Measurements from ENCODE around the gene KCNK13. TPM values are rescaled to one million over a fixed set of nuclear protein-coding genes. Genes with fewer than 3 reads are reported as not detected.
A peak's percentile ranks its signal among the peaks of the same experiment; 100 is the strongest.

The KCNK13 gene
- polyA plus RNA-seq, 6 donors from 2014 or later = not detected

GRCh38 chr14:90161129-90161528, 99.3 kb downstream of the KCNK13 start:
- Mint-ChIP-seq H3K36me3 (no peaks in the 10 kb centered on the region), H3K4me3 (no peak overlapping the region), H3K27ac (no peak overlapping the region), H3K27me3 (peaks cover 6 to 20% (median 15%) of the 10 kb centered on the region in 3 donors), H3K9me3 (peaks cover 0 to 9% (median 7%) of the 10 kb centered on the region in 7 donors), H3K4me1 (no peaks in the 10 kb centered on the region)
- ATAC-seq (ENCODE audit: low read depth in 2 of 2) (no peak), DNase-seq (no peak)

DNA sequence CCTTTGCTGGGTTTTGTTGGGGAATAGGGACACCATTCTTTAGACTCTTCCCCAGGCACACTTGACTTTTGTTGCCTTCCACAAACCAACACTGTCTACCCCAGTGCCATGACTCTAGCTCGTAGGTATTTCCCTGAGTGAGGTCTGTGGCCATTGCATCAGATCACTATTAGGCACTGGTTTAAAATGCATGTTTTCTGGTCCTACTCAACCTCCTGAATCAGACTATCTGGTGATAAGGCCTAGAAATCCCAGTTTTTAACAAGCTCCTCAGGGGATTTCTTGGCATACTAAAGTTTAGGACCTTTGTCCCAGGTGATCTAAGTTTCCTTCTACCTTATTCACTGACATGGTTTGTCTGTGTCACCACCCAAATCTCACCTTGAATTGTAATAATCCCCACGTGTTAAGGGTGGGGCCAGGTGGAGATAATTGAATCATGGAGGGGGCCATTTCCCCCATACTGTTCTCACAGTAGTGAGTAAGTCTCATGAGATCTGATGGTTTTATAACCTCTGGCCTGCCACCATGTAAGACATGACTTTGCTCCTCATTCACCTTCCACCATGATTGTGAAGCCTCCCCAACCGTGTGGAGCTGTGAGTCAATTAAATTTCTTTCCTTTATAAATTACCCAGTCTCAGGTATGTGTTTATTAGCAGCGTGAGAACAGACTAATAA, 106.8 kb downstream of the KCNK13 start:
- DNase-seq = no peak
- Mint-ChIP-seq H3K9me3 (peaks cover 4 to 21% (median 10%) of the 10 kb centered on the region in 7 donors), H3K4me1 (no peaks in the 10 kb centered on the region), H3K27me3 (peaks cover 8 to 22% (median 13%) of the 10 kb centered on the region in 3 donors), H3K36me3 (no peaks in the 10 kb centered on the region), H3K27ac (peak overlapping the region in 1 of 6 donors; percentile 61), H3K4me3 (no peak overlapping the region)
- no peak for ATAC-seq (ENCODE audit: low read depth in 2 of 2)

GRCh38 chr14:90175631-90176030, 113.8 kb downstream of the KCNK13 start:
- Mint-ChIP-seq H3K4me1 (no peaks in the 10 kb centered on the region), H3K4me3 (no peak overlapping the region), H3K36me3 (no peaks in the 10 kb centered on the region), H3K27me3 (peaks cover 6 to 15% (median 8%) of the 10 kb centered on the region in 3 donors), H3K9me3 (peaks cover 4 to 14% (median 6%) of the 10 kb centered on the region in 7 donors), H3K27ac (no peak overlapping the region)
- DNase-seq = no peak
- ATAC-seq (ENCODE audit: low read depth in 2 of 2) = no peak

GRCh38 chr14:90177539-90178189, 115.9 kb downstream of the KCNK13 start:
- no peak overlapping the region for H3K4me3 Mint-ChIP-seq
- H3K27me3 Mint-ChIP-seq = peaks cover 0 to 10% (median 4%) of the 10 kb centered on the region in 3 donors
- DNase-seq (no peak), ATAC-seq (ENCODE audit: low read depth in 2 of 2) (no peak)
- H3K36me3 Mint-ChIP-seq = no peaks in the 10 kb centered on the region
- no peak overlapping the region for H3K27ac Mint-ChIP-seq
- H3K4me1 Mint-ChIP-seq = no peaks in the 10 kb centered on the region
- peaks cover 3 to 16% (median 6%) of the 10 kb centered on the region in 7 donors for H3K9me3 Mint-ChIP-seq

DNA sequence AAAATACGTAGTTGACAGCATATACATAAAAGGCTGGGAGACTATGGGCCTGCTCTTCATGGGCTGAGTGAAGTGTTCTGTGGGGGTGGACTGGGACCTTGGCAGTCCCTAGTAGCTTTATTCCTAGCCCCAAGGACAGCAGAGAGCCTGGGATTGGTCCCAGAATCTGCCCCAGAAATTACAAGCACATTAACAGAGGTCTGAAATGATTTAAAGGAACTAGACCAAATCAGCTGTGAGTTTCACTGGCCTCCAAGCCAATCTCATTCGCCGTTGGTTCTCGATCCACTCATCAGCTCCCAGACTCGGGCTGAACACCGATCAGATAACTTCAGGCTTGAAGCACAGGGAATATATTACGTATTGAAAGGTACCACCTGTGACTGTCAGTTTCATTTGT, 117.6 kb downstream of the KCNK13 start:
- no peak for DNase-seq
- H3K9me3 Mint-ChIP-seq = peaks cover 0 to 7% (median 1%) of the 10 kb centered on the region in 7 donors
- no peak for ATAC-seq (ENCODE audit: low read depth in 2 of 2)
- H3K27ac Mint-ChIP-seq = no peak overlapping the region
- peaks cover 0 to 14% (median 9%) of the 10 kb centered on the region in 3 donors for H3K27me3 Mint-ChIP-seq
- H3K36me3 Mint-ChIP-seq = no peaks in the 10 kb centered on the region
- no peak overlapping the region for H3K4me3 Mint-ChIP-seq
- H3K4me1 Mint-ChIP-seq = no peaks in the 10 kb centered on the region

DNA sequence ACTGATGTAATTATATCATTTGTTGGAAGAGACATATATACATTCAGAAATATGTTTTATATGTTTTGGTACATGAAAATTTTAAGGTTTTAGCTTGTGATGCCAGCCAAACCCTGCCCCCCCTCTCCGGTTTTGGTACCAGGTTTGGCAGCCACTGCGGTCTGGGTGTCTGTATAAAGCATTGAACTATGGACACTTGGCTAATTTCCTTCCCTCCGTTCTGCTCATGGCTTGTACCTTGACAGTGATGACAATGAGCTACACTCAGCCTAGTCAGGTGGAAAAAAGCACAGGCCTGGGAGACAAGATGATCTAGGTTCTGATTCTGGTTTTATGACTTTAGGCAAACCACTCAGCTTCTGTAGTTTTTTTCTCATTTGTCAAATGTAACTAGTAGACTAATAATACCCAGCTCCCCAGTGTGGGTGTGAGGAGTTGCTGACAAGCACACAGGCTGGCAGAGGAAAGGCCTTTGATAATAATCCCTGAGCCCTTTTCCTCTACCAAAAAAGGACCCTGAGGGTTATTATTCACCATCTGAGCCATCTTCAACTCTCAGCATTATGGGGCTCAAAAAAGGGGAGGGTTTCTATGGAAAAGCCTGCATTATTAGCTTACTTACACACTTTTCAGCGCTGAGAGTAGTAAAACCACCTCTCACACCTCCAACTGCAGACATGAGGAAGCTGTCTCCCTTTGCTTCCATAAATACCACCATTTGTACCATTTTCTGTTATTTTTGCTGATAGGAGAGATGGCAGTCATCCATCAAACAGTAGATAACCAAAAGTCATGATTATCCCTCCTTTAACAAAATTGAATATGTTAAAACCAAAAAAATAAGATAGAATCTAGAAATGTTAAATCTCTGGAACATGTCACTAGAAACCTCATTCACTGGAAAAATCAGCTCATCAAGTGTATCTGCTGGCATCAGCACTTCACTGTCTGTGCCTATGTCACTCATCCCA, 118.3 kb downstream of the KCNK13 start:
- Mint-ChIP-seq H3K27me3 (peaks cover 0 to 14% (median 14%) of the 10 kb centered on the region in 3 donors), H3K4me1 (no peaks in the 10 kb centered on the region), H3K9me3 (peaks cover 0 to 10% (median 1%) of the 10 kb centered on the region in 7 donors), H3K36me3 (no peaks in the 10 kb centered on the region), H3K27ac (no peak overlapping the region), H3K4me3 (no peak overlapping the region)
- DNase-seq (no peak), ATAC-seq (ENCODE audit: low read depth in 2 of 2) (no peak)

DNA sequence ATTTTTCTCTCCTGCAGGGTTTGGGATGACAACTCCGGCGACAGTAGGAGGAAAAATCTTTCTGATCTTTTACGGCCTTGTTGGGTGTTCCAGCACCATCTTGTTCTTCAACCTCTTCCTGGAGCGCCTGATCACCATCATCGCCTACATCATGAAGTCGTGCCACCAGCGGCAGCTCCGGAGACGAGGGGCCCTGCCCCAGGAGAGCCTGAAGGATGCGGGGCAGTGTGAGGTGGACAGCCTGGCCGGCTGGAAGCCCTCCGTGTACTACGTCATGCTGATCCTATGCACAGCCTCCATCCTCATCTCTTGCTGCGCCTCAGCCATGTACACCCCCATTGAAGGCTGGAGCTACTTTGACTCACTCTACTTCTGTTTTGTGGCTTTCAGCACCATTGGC, 122.3 kb downstream of the KCNK13 start:
- Mint-ChIP-seq H3K9me3 (peaks cover 0 to 8% (median 6%) of the 10 kb centered on the region in 7 donors), H3K4me3 (no peak overlapping the region), H3K4me1 (no peaks in the 10 kb centered on the region), H3K36me3 (no peaks in the 10 kb centered on the region), H3K27me3 (peaks cover 0 to 20% (median 14%) of the 10 kb centered on the region in 3 donors), H3K27ac (no peak overlapping the region)
- DNase-seq (no peak), ATAC-seq (ENCODE audit: low read depth in 2 of 2) (no peak)

- no peak overlapping the region for H3K4me3 Mint-ChIP-seq
- no peaks in the 10 kb centered on the region for H3K4me1 Mint-ChIP-seq
- H3K36me3 Mint-ChIP-seq = no peaks in the 10 kb centered on the region
- DNase-seq (no peak), ATAC-seq (ENCODE audit: low read depth in 2 of 2) (no peak)
- peaks cover 0 to 20% (median 14%) of the 10 kb centered on the region in 3 donors for H3K27me3 Mint-ChIP-seq
- peak overlapping the region in 1 of 6 donors; percentile 60 for H3K27ac Mint-ChIP-seq
- H3K9me3 Mint-ChIP-seq = peaks cover 0 to 8% (median 6%) of the 10 kb centered on the region in 7 donors
Measured at GRCh38 chr14:90184571-90185266, 122.9 kb downstream of the KCNK13 start.

DNA sequence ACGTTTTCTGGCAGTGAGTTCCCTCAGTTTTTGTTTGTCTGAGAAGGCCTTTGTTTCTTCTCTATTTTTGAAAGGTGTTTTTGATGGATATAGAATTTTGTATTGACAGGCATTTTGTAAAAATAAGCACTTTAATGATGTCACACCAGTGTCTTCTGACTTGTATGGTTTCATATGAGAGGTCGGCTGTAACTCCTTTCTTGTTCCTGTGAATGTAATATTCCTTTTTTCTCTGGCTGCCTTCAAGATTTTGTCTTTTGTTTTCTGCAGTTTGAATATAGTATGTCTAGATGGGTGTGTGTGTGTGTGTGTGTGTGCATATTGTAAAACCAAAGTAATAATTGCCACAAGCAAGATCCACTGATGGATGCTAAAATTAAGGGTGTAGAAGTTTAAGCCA, 126.8 kb downstream of the KCNK13 start:
- ATAC-seq (ENCODE audit: low read depth in 2 of 2) (no peak), DNase-seq (no peak)
- H3K36me3 Mint-ChIP-seq = no peaks in the 10 kb centered on the region
- H3K9me3 Mint-ChIP-seq = peaks cover 0 to 8% (median 4%) of the 10 kb centered on the region in 7 donors
- H3K4me1 Mint-ChIP-seq = no peaks in the 10 kb centered on the region
- H3K27me3 Mint-ChIP-seq = peaks cover 13 to 35% (median 20%) of the 10 kb centered on the region in 3 donors
- no peak overlapping the region for H3K27ac Mint-ChIP-seq
- H3K4me3 Mint-ChIP-seq = no peak overlapping the region

DNA sequence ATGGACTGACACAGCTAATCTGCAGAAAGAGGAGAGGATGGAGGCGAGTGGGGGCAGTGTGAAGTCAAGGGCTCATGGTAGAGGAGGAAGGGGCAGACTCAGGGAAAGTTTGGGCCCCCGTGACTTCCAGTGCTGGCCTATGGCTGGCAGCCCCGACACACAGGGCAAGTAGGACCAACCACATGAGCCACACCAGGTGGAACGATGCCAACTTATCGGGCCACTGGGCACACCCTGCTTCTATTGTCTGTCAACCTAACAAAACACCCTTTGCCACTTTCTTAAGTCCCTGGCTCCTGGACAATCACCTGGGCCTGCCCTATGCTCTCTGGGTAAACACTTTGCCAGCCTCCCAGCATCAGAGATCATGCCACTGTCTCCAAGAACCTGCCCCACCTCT, 129.4 kb downstream of the KCNK13 start:
- no peak for DNase-seq

GRCh38 chr14:90191585-90191984, 129.8 kb downstream of the KCNK13 start:
- no peaks in the 10 kb centered on the region for H3K4me1 Mint-ChIP-seq
- H3K27me3 Mint-ChIP-seq = peaks cover 11 to 47% (median 37%) of the 10 kb centered on the region in 3 donors
- no peaks in the 10 kb centered on the region for H3K36me3 Mint-ChIP-seq
- no peak for ATAC-seq (ENCODE audit: low read depth in 2 of 2)
- no peak overlapping the region for H3K4me3 Mint-ChIP-seq
- no peak for DNase-seq
- peaks cover 0 to 8% (median 0%) of the 10 kb centered on the region in 7 donors for H3K9me3 Mint-ChIP-seq
- H3K27ac Mint-ChIP-seq = no peak overlapping the region

More for the DNA sequence above, 129.4 kb downstream of the KCNK13 start:
- peaks cover 0 to 8% (median 0%) of the 10 kb centered on the region in 7 donors for H3K9me3 Mint-ChIP-seq
- H3K27me3 Mint-ChIP-seq = peaks cover 11 to 44% (median 37%) of the 10 kb centered on the region in 3 donors
- no peak overlapping the region for H3K27ac Mint-ChIP-seq
- H3K36me3 Mint-ChIP-seq = no peaks in the 10 kb centered on the region
- no peaks in the 10 kb centered on the region for H3K4me1 Mint-ChIP-seq
- no peak for ATAC-seq (ENCODE audit: low read depth in 2 of 2)
- no peak overlapping the region for H3K4me3 Mint-ChIP-seq

DNA sequence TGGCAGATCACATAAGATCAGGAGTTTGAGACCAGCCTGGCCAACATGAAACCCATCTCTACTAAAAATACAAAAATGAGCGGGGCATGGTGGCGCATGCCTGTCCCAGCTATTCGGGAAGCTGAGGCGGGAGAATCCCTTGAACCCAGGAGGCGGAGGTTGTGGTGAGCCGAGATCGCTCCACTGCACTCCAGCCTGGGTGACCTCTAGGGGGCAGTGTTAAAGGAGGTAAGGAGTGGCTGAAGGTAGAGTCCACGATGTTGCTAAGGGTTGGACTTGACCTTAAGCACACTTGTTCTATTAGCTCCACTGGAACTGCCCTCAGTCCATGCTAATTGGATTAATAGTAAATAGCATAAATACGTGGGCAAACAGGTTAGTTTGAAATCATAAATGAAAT, 132.1 kb downstream of the KCNK13 start:
- Mint-ChIP-seq H3K36me3 (no peaks in the 10 kb centered on the region), H3K27me3 (peaks cover 11 to 56% (median 37%) of the 10 kb centered on the region in 3 donors), H3K4me3 (no peak overlapping the region), H3K4me1 (no peaks in the 10 kb centered on the region), H3K27ac (no peak overlapping the region), H3K9me3 (peaks cover 0 to 2% (median 0%) of the 10 kb centered on the region in 7 donors)
- ATAC-seq (ENCODE audit: low read depth in 2 of 2) (no peak), DNase-seq (no peak)

DNA sequence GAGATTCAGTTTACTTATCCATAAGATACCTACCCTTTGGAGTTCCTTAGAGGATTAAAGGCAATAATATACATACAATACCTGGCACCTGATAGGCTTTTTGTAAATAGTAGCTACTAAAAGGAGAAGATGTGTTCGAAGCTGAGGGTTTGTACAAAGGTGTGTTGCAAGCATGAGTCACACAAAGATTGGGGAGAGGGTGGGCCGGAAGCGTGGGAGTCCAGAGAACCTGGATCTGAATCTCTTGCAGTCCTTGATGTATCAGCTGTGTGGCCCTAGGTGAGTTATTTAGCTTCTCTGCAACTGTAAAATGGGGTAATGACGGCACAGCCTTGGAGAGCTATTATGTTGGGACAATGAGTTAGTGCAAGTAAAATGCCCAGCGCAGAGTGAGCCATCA, 132.9 kb downstream of the KCNK13 start:
- H3K4me1 Mint-ChIP-seq = no peaks in the 10 kb centered on the region
- H3K27me3 Mint-ChIP-seq = peaks cover 11 to 56% (median 36%) of the 10 kb centered on the region in 3 donors
- DNase-seq (no peak), ATAC-seq (ENCODE audit: low read depth in 2 of 2) (no peak)
- H3K27ac Mint-ChIP-seq = no peak overlapping the region
- no peak overlapping the region for H3K4me3 Mint-ChIP-seq
- H3K9me3 Mint-ChIP-seq = peaks cover 0 to 2% (median 0%) of the 10 kb centered on the region in 7 donors
- no peaks in the 10 kb centered on the region for H3K36me3 Mint-ChIP-seq
